Astrocyte of the cerebellum (primary cell): Measurements from ENCODE around the gene SWSAP1.
"Not testable (repeated sequence)": the region's sequence is repeated elsewhere in the genome, so short reads cannot be mapped to it uniquely, and the experiment has no call there.

Experiments
- DNase-seq: peaks from one replicate; pipeline ENCODE4 v3.0.0-alpha.2; 2011; ENCODE audit warnings: low read depth
- H3K4me3 ChIP-seq: 2 replicates; pipeline ENCODE4 v1.5.1; 2011; ENCODE audit warnings: mild to moderate bottlenecking, low read depth, low read length, moderate library complexity
- in situ Hi-C: cut with HindIII; loops from 2 replicates; pipeline ENCODE4 v1.10.0; 2017; ENCODE audit warnings: low sequenced_read_pairs
- TF ChIP-seq, protein P1 (sequence below): IDR thresholded peaks from 2 replicates; pipeline ENCODE4 v1.5.1; 2012; ENCODE audit warnings: low read length, low read depth, moderate library complexity, mild to moderate bottlenecking; ENCODE audit errors: missing control alignments

SWSAP1 gene

DNA sequence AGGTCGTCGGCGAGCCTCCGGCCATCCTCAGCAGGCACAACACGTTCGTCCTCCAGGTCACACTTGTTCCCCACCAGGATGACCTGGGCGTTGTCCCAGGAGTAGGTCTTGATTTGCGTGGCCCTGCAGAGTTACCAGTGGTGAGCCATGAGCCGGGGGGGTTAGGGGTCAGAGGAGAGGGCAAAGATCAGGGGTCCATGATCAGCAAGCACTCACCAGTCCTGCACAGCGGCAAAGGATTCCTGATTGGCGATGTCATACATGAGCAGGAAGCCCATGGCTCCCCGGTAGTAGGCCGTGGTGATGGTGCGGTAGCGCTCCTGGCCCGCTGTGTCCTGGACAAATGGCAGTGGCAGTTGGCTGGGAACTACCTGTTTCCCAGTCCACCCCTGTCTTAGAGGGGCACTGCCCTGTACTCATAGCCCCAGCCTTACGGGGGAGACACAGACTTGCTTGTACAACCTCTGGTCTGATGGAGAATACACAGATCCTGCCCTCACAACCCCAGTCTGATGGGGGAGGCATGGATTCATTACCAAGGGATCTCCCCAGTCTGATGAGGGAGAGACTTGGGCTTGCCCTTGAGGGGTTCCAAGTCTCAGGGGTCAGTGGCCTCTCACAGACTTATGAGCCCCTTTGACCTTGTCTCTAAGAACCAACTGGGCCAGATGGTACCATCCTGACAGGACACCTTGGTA is 38.9 kb upstream of the SWSAP1 start:
- DNase-seq: no peak
- H3K4me3 ChIP-seq: no peak overlapping the region
- TF ChIP-seq, protein P1, sequence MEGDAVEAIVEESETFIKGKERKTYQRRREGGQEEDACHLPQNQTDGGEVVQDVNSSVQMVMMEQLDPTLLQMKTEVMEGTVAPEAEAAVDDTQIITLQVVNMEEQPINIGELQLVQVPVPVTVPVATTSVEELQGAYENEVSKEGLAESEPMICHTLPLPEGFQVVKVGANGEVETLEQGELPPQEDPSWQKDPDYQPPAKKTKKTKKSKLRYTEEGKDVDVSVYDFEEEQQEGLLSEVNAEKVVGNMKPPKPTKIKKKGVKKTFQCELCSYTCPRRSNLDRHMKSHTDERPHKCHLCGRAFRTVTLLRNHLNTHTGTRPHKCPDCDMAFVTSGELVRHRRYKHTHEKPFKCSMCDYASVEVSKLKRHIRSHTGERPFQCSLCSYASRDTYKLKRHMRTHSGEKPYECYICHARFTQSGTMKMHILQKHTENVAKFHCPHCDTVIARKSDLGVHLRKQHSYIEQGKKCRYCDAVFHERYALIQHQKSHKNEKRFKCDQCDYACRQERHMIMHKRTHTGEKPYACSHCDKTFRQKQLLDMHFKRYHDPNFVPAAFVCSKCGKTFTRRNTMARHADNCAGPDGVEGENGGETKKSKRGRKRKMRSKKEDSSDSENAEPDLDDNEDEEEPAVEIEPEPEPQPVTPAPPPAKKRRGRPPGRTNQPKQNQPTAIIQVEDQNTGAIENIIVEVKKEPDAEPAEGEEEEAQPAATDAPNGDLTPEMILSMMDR: no peak

DNA sequence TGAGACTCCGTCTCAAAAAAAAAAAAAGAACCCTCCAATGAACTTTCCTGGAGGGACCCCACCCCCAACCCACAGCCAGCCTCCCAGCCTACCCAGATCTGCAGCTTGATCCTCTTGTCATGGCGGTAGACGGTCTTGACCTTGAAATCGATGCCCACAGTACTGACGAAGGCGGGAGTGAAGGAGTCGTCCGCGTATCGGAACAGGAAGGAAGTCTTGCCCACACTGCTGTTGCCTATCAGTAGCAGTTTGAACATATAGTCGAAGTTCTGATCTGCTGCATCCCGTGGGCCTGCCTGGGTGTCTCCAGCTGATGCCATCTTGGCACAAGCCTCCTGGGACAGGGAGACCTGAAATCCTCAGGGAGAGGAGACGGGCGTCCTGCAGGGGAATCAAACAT is 37.4 kb upstream of the SWSAP1 start:
- TF ChIP-seq, protein P1: no peak
- in situ Hi-C loops: no loop called here
- H3K4me3 ChIP-seq: no peak overlapping the region
- no peak for DNase-seq

More for the DNA sequence above, 38.9 kb upstream of the SWSAP1 start:
- in situ Hi-C loops: no loop called here

DNA sequence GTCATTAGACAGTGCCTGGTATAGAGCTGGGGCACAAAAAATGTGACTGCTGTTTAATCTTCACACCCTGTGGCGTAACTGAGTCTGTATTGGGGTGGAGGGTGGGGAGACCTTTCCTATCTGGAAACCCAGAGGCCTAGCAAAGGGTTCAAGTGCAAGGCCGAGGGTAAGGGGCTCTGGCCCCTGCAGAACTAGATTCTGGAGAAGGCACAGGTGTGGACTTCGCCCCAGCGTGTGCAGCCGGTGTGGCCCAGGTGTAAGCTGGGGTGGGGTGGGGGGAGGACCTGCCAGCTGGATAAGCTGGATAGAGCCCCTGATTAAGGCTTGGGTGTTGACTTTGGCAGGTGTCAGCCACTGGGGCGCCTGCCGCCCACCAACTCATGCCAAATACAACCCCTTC is 36.3 kb upstream of the SWSAP1 start:
- no peak for DNase-seq
- TF ChIP-seq, protein P1: no peak
- H3K4me3 ChIP-seq: no peak overlapping the region
- in situ Hi-C loops: no loop called here

DNA sequence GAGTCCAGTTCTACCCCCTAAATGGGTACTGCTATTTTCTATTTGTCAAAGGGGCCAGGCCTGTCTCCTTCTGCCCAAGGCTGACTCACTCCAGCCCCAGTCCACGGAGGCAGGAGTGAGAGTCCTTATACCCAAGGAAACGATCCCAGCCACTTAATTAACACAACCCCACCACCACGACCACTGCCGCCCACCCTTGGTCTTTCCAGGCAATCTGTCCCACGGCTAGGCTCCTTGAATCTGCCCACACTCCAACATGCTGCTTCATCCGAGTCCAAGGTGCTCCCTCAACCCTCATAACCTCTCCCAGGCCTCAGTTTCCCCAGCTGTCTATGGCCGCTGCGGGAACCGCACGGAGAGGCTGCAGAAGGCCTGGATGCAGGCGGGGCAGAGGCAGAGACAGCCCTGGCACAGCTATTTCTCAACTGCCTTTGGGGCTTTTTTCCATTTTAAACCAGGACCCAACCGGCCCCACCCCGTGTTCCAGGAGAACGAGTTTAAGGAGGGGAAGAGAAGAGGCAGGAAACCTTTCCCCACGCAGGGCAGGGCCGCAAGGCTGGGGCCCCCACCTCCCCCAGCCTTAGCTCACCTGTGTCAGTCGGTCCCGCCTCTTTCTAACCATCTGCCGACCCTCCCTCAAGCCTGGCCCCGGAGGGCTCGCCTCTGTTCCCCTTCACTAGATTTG is 35.8 kb upstream of the SWSAP1 start:
- peak overlapping the region; percentile 43 for H3K4me3 ChIP-seq
- in situ Hi-C loops: no loop called here
- no peak for DNase-seq
- TF ChIP-seq, protein P1: no peak

DNA sequence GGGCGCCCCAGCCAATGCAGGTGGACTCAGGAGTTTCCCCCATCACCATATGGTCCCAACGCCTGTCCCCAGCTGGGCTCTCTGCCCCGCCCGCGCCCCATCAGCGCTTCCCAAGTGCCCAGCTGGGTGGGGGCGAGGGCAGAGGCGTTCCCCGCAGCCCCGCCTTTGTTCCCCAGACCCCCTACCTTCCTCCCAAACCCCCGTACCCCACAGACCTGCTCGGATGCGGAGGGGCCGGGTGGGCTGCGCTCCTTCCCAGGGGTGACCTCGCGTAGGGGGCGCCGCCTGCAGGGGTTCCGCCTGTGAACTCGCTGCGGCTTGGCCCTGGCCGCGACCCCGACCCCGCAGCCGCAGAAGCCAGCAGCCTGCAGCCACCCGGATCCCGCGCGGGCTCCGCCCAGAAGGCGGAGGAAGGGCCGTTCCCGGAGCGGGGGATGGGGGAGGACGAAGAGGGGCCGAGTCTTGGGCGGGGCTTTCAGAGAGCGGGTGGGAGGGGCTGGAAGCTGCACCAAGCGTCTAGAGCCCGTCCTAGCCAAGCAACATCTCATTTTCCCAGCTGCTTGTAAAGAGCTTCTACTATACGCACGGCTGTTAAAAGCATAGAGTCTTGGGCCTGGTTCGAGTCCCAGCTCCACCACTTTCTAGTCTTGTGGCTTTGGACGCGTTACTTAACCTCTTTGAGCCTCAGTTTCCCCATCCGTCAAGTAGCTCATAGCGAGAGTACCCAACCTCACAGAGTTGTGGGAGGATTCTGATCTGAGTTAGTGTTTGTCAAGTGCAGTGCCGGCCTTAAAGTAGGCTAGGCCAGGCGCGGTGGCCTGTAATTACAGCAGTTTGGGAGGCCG is 35.0 kb upstream of the SWSAP1 start, which contains the start of gene RAB3D:
Gene RAB3D (minus strand): TSS at position 404 of the 845 bp plus-strand sequence. CDS start 2,258 bp downstream, outside the sequence.
- H3K4me3 ChIP-seq: peak within 1 kb of the TSS; percentile 43
- in situ Hi-C loops: no loop called here
- TF ChIP-seq, protein P1: no peak
- DNase-seq: peak; percentile 40

DNA sequence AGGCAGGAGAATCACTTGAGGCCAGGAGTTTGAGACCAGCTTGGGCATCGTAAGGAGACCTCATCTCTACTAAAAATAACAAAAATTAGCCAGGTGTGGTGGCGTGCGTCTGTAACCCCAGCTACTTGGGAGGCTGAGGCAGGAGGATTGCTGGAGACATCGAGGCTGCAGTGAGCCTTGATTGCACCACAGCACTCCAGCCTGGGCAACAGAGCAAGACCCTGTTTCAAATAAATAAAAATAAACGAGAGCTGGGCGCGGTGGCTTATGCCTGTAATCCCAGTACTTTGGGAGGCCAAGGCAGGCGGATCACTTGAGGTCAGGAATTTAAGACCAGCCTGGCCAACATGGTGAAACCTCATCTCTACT is 34.4 kb upstream of the SWSAP1 start:
- in situ Hi-C loops, DNase-seq, H3K4me3 ChIP-seq: not testable (repeated sequence)
